Type B pancreatic cell (in vitro differentiated cells): Measurements from ENCODE around the gene LRRC8D. TPM values are rescaled to one million over a fixed set of nuclear protein-coding genes. Genes with fewer than 3 reads are reported as not detected.

ENCODE experiments used
- DNase-seq: peaks from one replicate; pipeline ENCODE4 v3.0.0; 2021; ENCODE audit warnings: mixed read lengths; ENCODE audit not compliant: unreplicated experiment; ENCODE audit errors: extremely low spot score
- H3K27ac Mint-ChIP-seq: 2 replicates; pipeline ENCODE4 v1.8.0; 2021; ENCODE audit warnings: mild to moderate bottlenecking, mixed read lengths
- H3K27me3 Mint-ChIP-seq: 2 replicates; pipeline ENCODE4 v1.8.0; 2021; ENCODE audit warnings: mixed read lengths
- H3K36me3 Mint-ChIP-seq: 2 replicates; pipeline ENCODE4 v1.8.0; 2021; ENCODE audit warnings: mixed read lengths
- H3K4me1 Mint-ChIP-seq: one replicate; pipeline ENCODE4 v1.8.0; 2021; ENCODE audit warnings: mixed read lengths; ENCODE audit not compliant: unreplicated experiment
- H3K4me3 Mint-ChIP-seq: 2 replicates; pipeline ENCODE4 v1.8.0; 2021; ENCODE audit warnings: mild to moderate bottlenecking, mixed read lengths
- H3K9me3 Mint-ChIP-seq: 2 replicates; pipeline ENCODE4 v1.8.0; 2021; ENCODE audit warnings: mixed read lengths
- CTCF ChIP-seq: fragments of 200-600 bp; sonication (generic); conservative IDR thresholded peaks from 2 replicates; pipeline ENCODE4 v1.5.0; 2021; ENCODE audit warnings: antibody characterized with exemption, mild to moderate bottlenecking
- total RNA-seq: library from RNA; stranded (reverse); gene quantifications from 2 replicates; pipeline ENCODE4 v1.2.1, GENCODE V29; 2021; ENCODE audit warnings: low replicate concordance

LRRC8D gene
- total RNA-seq, 1 donor from 2014 or later, result 31.1 TPM

- Mint-ChIP-seq H3K27me3 (no peaks in the 10 kb centered on the region), H3K4me1 (peaks cover 13% of the 10 kb centered on the region), H3K9me3 (no peaks in the 10 kb centered on the region), H3K36me3 (peaks cover 28% of the 10 kb centered on the region), H3K4me3 (no peak overlapping the region), H3K27ac (no peak overlapping the region)
- no peak for TF ChIP-seq CTCF
- no peak for DNase-seq
These were observed 50.2 kb downstream of the LRRC8D start for GRCh38 chr1:89870998-89871397.

GRCh38 chr1:89871768-89872473 is 51.1 kb downstream of the LRRC8D start:
- H3K4me1 Mint-ChIP-seq, result peaks cover 11% of the 10 kb centered on the region

GRCh38 chr1:89872567-89872966 is 51.7 kb downstream of the LRRC8D start:
- H3K27me3 Mint-ChIP-seq, result no peaks in the 10 kb centered on the region
- no peak for TF ChIP-seq CTCF
- H3K27ac Mint-ChIP-seq, result no peak overlapping the region
- H3K4me3 Mint-ChIP-seq, result no peak overlapping the region
- H3K4me1 Mint-ChIP-seq, result peaks cover 11% of the 10 kb centered on the region
- peaks cover 25% of the 10 kb centered on the region for H3K36me3 Mint-ChIP-seq
- H3K9me3 Mint-ChIP-seq, result no peaks in the 10 kb centered on the region
- no peak for DNase-seq

More at GRCh38 chr1:89871768-89872473, 51.1 kb downstream of the LRRC8D start:
- no peaks in the 10 kb centered on the region for H3K27me3 Mint-ChIP-seq
- no peak for DNase-seq
- peaks cover 25% of the 10 kb centered on the region for H3K36me3 Mint-ChIP-seq
- H3K27ac Mint-ChIP-seq, result no peak overlapping the region
- no peaks in the 10 kb centered on the region for H3K9me3 Mint-ChIP-seq
- no peak overlapping the region for H3K4me3 Mint-ChIP-seq
- no peak for TF ChIP-seq CTCF

- H3K27me3 Mint-ChIP-seq, result no peaks in the 10 kb centered on the region
- H3K27ac Mint-ChIP-seq, result no peak overlapping the region
- no peak for TF ChIP-seq CTCF
- peaks cover 26% of the 10 kb centered on the region for H3K36me3 Mint-ChIP-seq
- no peak overlapping the region for H3K4me3 Mint-ChIP-seq
- DNase-seq, result no peak
- H3K9me3 Mint-ChIP-seq, result no peaks in the 10 kb centered on the region
- peaks cover 11% of the 10 kb centered on the region for H3K4me1 Mint-ChIP-seq
These were observed 52.5 kb downstream of the LRRC8D start for GRCh38 chr1:89873288-89873687.

- no peaks in the 10 kb centered on the region for H3K27me3 Mint-ChIP-seq
- H3K27ac Mint-ChIP-seq, result peak overlapping the region; percentile 67
- no peak for TF ChIP-seq CTCF
- peaks cover 26% of the 10 kb centered on the region for H3K36me3 Mint-ChIP-seq
- H3K9me3 Mint-ChIP-seq, result no peaks in the 10 kb centered on the region
- H3K4me1 Mint-ChIP-seq, result peaks cover 11% of the 10 kb centered on the region
- peak overlapping the region; percentile 26 for H3K4me3 Mint-ChIP-seq
- DNase-seq, result no peak
These were observed 52.9 kb downstream of the LRRC8D start for GRCh38 chr1:89873770-89874169.
